ENCODE data around the gene C1QTNF9. TPM values are rescaled to one million over a fixed set of nuclear protein-coding genes. Genes with fewer than 3 reads are reported as not detected.
"Not testable (repeated sequence)": the region's sequence is repeated elsewhere in the genome, so short reads cannot be mapped to it uniquely, and the experiment has no call there.

The C1QTNF9 gene
- total RNA-seq, 1 experiment from 2014 or later: not detected

GRCh38 chr13:24365191-24365590, 55.8 kb downstream of the C1QTNF9 start:
- H3K4me1 ChIP-seq (ENCODE audit: control insufficient read depth in 1 of 2, insufficient read depth in 2 of 2, low read length in 2 of 2): no peaks in the 10 kb centered on the region
- ATAC-seq (no peak), DNase-seq (ENCODE audit: low read depth, low spot score) (no peak)
- no peak overlapping the region for H3K4me3 ChIP-seq (replicated peaks in 1 of 2; ENCODE audit: low read depth in 1 of 2, low read length in 2 of 2)
- no peaks in the 10 kb centered on the region for H3K27me3 ChIP-seq (ENCODE audit: insufficient read depth, low read length)
- H3K79me2 ChIP-seq (ENCODE audit: insufficient read depth, low read length): no peaks in the 10 kb centered on the region
- no peak overlapping the region for H3K27ac ChIP-seq (ENCODE audit: low read depth, low read length)
- no peak overlapping the region for H3K4me2 ChIP-seq (ENCODE audit: low read length)
- CTCF ChIA-PET: no interaction called here
- RAD21 ChIA-PET (ENCODE audit: low non-redundant PET in 1 of 2, low total read pairs in 2 of 2, uncharacterized antibody in 2 of 2, unreplicated experiment in 2 of 2): no interaction called here
- no peaks in the 10 kb centered on the region for H3K36me3 ChIP-seq (ENCODE audit: control insufficient read depth in 1 of 2, insufficient read depth in 2 of 2, low read length in 2 of 2)
- intact Hi-C loops (cut with micrococcal nuclease): no loop called here
- no peaks in the 10 kb centered on the region for H4K20me1 ChIP-seq (ENCODE audit: insufficient read depth)
- POLR2A ChIA-PET: no interaction called here
- BruUV-seq (replicated peaks): no TSS peak
- H3K9ac ChIP-seq (ENCODE audit: low read length): no peak overlapping the region
- H3K9me3 ChIP-seq (ENCODE audit: control insufficient read depth in 1 of 2, insufficient read depth in 1 of 2, low read depth in 1 of 2, low read length in 2 of 2): no peaks in the 10 kb centered on the region
- no peaks in the 10 kb centered on the region for H3K9me2 ChIP-seq (ENCODE audit: insufficient read depth)
- no peak overlapping the region for H2AFZ ChIP-seq (ENCODE audit: low read depth, low read length, poor library complexity, severe bottlenecking)
- TF ChIP-seq MAX (IDR thresholded peaks at IDR 0.05): no peak
- TF ChIP-seq RAD21 (IDR thresholded peaks at IDR 0.05; ENCODE audit: low read depth): no peak
- no peak for TF ChIP-seq ATF3 (IDR thresholded peaks at IDR 0.05)
- TF ChIP-seq SP1 (IDR thresholded peaks at IDR 0.05; ENCODE audit: low read depth): no peak
- no peak for TF ChIP-seq ZBTB33 (IDR thresholded peaks at IDR 0.05; ENCODE audit: extremely low read depth, insufficient replicate concordance, low read length)
- no peak for TF ChIP-seq POLR2A (IDR thresholded peaks at IDR 0.05; ENCODE audit: borderline replicate concordance, extremely low read depth, insufficient read depth, insufficient read length)
- TF ChIP-seq REST (IDR thresholded peaks at IDR 0.05; ENCODE audit: low read depth): no peak
- no peak for TF ChIP-seq ZNF274 (IDR thresholded peaks at IDR 0.05; ENCODE audit: low read depth, low read length)
- no peak for TF ChIP-seq YY1 (IDR thresholded peaks at IDR 0.05; ENCODE audit: extremely low read depth, insufficient replicate concordance, low read depth, low read length)
- no peak for TF ChIP-seq CBX3 (IDR thresholded peaks at IDR 0.05; ENCODE audit: low read depth)
- no peak for TF ChIP-seq JUND (IDR thresholded peaks at IDR 0.05)
- TF ChIP-seq SIN3A (IDR thresholded peaks at IDR 0.05; ENCODE audit: low read depth): no peak
- no peak for TF ChIP-seq TCF7L2 (IDR thresholded peaks at IDR 0.05; ENCODE audit: borderline replicate concordance, extremely low read depth, insufficient read depth, insufficient read length)
- TF ChIP-seq EGR1 (IDR thresholded peaks at IDR 0.05; ENCODE audit: low read depth): no peak
- no peak for TF ChIP-seq CEBPB (IDR thresholded peaks at IDR 0.05; ENCODE audit: low read depth)
- TF ChIP-seq POLR2AphosphoS5 (IDR thresholded peaks at IDR 0.05; ENCODE audit: low read depth, low read length): no peak

GRCh38 chr13:24366315-24366714, 56.9 kb downstream of the C1QTNF9 start:
- intact Hi-C loops (cut with micrococcal nuclease); H3K4me3 ChIP-seq (replicated peaks in 1 of 2; ENCODE audit: low read depth in 1 of 2, low read length in 2 of 2); H4K20me1 ChIP-seq (ENCODE audit: insufficient read depth); H3K36me3 ChIP-seq (ENCODE audit: control insufficient read depth in 1 of 2, insufficient read depth in 2 of 2, low read length in 2 of 2); H3K27me3 ChIP-seq (ENCODE audit: insufficient read depth, low read length); POLR2A ChIA-PET; H3K4me2 ChIP-seq (ENCODE audit: low read length); ATAC-seq; DNase-seq (ENCODE audit: low read depth, low spot score); H3K9me2 ChIP-seq (ENCODE audit: insufficient read depth); BruUV-seq (replicated peaks); CTCF ChIA-PET; H3K9ac ChIP-seq (ENCODE audit: low read length); H3K9me3 ChIP-seq (ENCODE audit: control insufficient read depth in 1 of 2, insufficient read depth in 1 of 2, low read depth in 1 of 2, low read length in 2 of 2); H2AFZ ChIP-seq (ENCODE audit: low read depth, low read length, poor library complexity, severe bottlenecking); RAD21 ChIA-PET (ENCODE audit: low non-redundant PET in 1 of 2, low total read pairs in 2 of 2, uncharacterized antibody in 2 of 2, unreplicated experiment in 2 of 2); H3K4me1 ChIP-seq (ENCODE audit: control insufficient read depth in 1 of 2, insufficient read depth in 2 of 2, low read length in 2 of 2); H3K79me2 ChIP-seq (ENCODE audit: insufficient read depth, low read length); H3K27ac ChIP-seq (ENCODE audit: low read depth, low read length): not testable (repeated sequence)

Data from HCT116 (cell line).